PC-9 (cell line): ENCODE data around the gene RPS28. TPM values are rescaled to one million over a fixed set of nuclear protein-coding genes. Genes with fewer than 3 reads are reported as not detected.

Source experiments
- BruUV-seq: library from RNA; stranded (reverse); fragments of 400-500 nt; replicated peaks from 2 replicates; lab custom pipeline; 2021; lab: Mats Ljungman, UMichigan
- CTCF ChIA-PET: fragments of 300-600 bp; sonication (Branson Sonifier 250); formaldehyde crosslinking; loops from one replicate; lab custom pipeline; 2022; ENCODE audit warnings: antibody characterized with exemption; lab: Charles Lee
- POLR2A ChIA-PET: fragments of 300-600 bp; sonication (Branson Sonifier 250); formaldehyde crosslinking; loops from one replicate; lab custom pipeline; 2022; ENCODE audit warnings: antibody characterized with exemption; ENCODE audit not compliant: unreplicated experiment; lab: Charles Lee
- DNase-seq, 2 experiments: peaks; one replicate each; pipeline versions ENCODE4 v3.0.0 to v3.0.0-alpha.2; 2015 to 2022; ENCODE audit warnings: mixed read lengths in 1 of 2
- H2AFZ ChIP-seq: fragments of 200-600 bp; sonication (generic); 2 replicates; pipeline ENCODE4 v1.8.1; 2017; ENCODE audit warnings: antibody characterized with exemption
- H3F3A ChIP-seq: fragments of 200-600 bp; sonication (generic); 2 replicates; pipeline ENCODE4 v1.8.1; 2017; ENCODE audit warnings: antibody characterized with exemption, mild to moderate bottlenecking, low read depth; ENCODE audit not compliant: insufficient read depth
- H3K27ac ChIP-seq: fragments of 200-600 bp; sonication (generic); 2 replicates; pipeline ENCODE4 v1.6.1; 2016; ENCODE audit warnings: mixed run types
- H3K27me3 ChIP-seq: fragments of 200-600 bp; sonication (generic); 2 replicates; pipeline ENCODE4 v1.6.1; 2016; ENCODE audit warnings: low read depth, mixed run types; ENCODE audit not compliant: insufficient read depth
- H3K36me3 ChIP-seq: fragments of 200-600 bp; sonication (generic); 2 replicates; pipeline ENCODE4 v1.6.1; 2016; ENCODE audit warnings: low read depth, mixed run types
- H3K4me1 ChIP-seq: fragments of 200-600 bp; sonication (generic); replicated peaks from 2 replicates; pipeline ENCODE4 v1.6.1; 2016; ENCODE audit warnings: mixed run types; ENCODE audit not compliant: insufficient read depth
- H3K4me2 ChIP-seq: fragments of 200-600 bp; sonication (generic); 2 replicates; pipeline ENCODE4 v1.6.1; 2017; ENCODE audit warnings: mixed run types
- H3K4me3 ChIP-seq: fragments of 200-600 bp; sonication (generic); 2 replicates; pipeline ENCODE4 v1.6.1; 2016; ENCODE audit warnings: mixed run types
- H3K79me2 ChIP-seq: fragments of 200-600 bp; sonication (generic); 2 replicates; pipeline ENCODE4 v1.6.1; 2017; ENCODE audit warnings: low read depth, mixed run types
- H3K9me2 ChIP-seq: fragments of 200-600 bp; sonication (generic); 2 replicates; pipeline ENCODE4 v1.8.1; 2017; ENCODE audit warnings: mild to moderate bottlenecking; ENCODE audit not compliant: insufficient read depth
- H3K9me3 ChIP-seq: fragments of 200-600 bp; sonication (generic); 2 replicates; pipeline ENCODE4 v1.8.1; 2016; ENCODE audit warnings: low read depth; ENCODE audit not compliant: insufficient read depth
- H4K20me1 ChIP-seq: fragments of 200-600 bp; sonication (generic); 2 replicates; pipeline ENCODE4 v1.8.1; 2017; ENCODE audit not compliant: insufficient read depth
- CTCF ChIP-seq: fragments of 200-600 bp; sonication (generic); conservative IDR thresholded peaks from 2 replicates; pipeline ENCODE4 v1.6.1; 2017; ENCODE audit warnings: mixed run types, antibody characterized with exemption, mild to moderate bottlenecking, moderate library complexity
- EZH2 ChIP-seq: fragments of 200-600 bp; sonication (generic); IDR thresholded peaks from 2 replicates; pipeline ENCODE4 v1.8.0; 2017; ENCODE audit warnings: antibody characterized with exemption, low read depth
- intact Hi-C: fragments of 100-400 bp; cut with micrococcal nuclease; formaldehyde crosslinking; loops from one replicate; pipeline ENCODE4 v1.10.0; 2022; ENCODE audit not compliant: unreplicated experiment
- total RNA-seq: library from RNA; stranded (reverse); gene quantifications from 2 replicates; pipeline ENCODE4 v1.2.3, GENCODE V29; 2021

RPS28 gene
- total RNA-seq, 1 experiment from 2014 or later: 1,283 TPM

- Histone ChIP-seq H3K9me3 (no peaks in the 10 kb centered on the region), H3F3A (peaks cover 35% of the 10 kb centered on the region), H4K20me1 (peaks cover 5% of the 10 kb centered on the region; the same call in 1 of the 2 replicates), H3K36me3 (no peaks in the 10 kb centered on the region), H3K27me3 (no peaks in the 10 kb centered on the region), H3K27ac (no peak overlapping the region), H3K4me1 (peaks cover 58% of the 10 kb centered on the region), H2AFZ (no peak overlapping the region), H3K4me2 (no peak overlapping the region), H3K9me2 (no peaks in the 10 kb centered on the region), H3K4me3 (no peak overlapping the region), H3K79me2 (no peaks in the 10 kb centered on the region)
- intact Hi-C loops: loop anchor here (10.0 kb wide), 1 partner anchor 148 kb away; the partner anchor contains the start of gene PRAM1
- TF ChIP-seq EZH2: no peak
- TF ChIP-seq CTCF: no peak
- ChIA-PET POLR2A (interaction anchor here (0.6 to 1.1 kb wide), 2 partner anchors 33 to 56 kb away, joined by 3 to 4 read pairs; partner anchors contain the start of genes MARCHF2 and RAB11B), CTCF (no interaction called here)
- no TSS peak for BruUV-seq
- DNase-seq: no peak
These were observed 35.8 kb downstream of the RPS28 start for GRCh38 chr19:8357007-8357521.

GRCh38 chr19:8358948-8359347 lies 37.7 kb downstream of the RPS28 start:
- intact Hi-C loops: loop anchor here (10.0 kb wide), 1 partner anchor 146 kb away; the partner anchor contains the start of gene PRAM1
- BruUV-seq: no TSS peak
- Histone ChIP-seq H3K36me3 (no peaks in the 10 kb centered on the region), H3K9me2 (no peaks in the 10 kb centered on the region), H3K9me3 (no peaks in the 10 kb centered on the region), H3K79me2 (no peaks in the 10 kb centered on the region), H2AFZ (no peak overlapping the region), H3K4me3 (no peak overlapping the region), H3K27me3 (no peaks in the 10 kb centered on the region), H3K27ac (no peak overlapping the region), H3K4me1 (peaks cover 75% of the 10 kb centered on the region), H4K20me1 (no peaks in the 10 kb centered on the region), H3K4me2 (no peak overlapping the region), H3F3A (peaks cover 49% of the 10 kb centered on the region)
- ChIA-PET POLR2A (interaction anchor here (0.6 kb wide), 1 partner anchor 38 kb away, joined by 3 read pairs; the partner anchor contains the start of genes NDUFA7 and RPS28), CTCF (no interaction called here)
- TF ChIP-seq CTCF: no peak
- no peak for DNase-seq

GRCh38 chr19:8360196-8360595 lies 38.9 kb downstream of the RPS28 start:
- no TSS peak for BruUV-seq
- TF ChIP-seq CTCF: no peak
- TF ChIP-seq EZH2: no peak
- intact Hi-C loops: loop anchor here (10.0 kb wide), 1 partner anchor 95 kb away; no protein-coding TSS in a partner anchor
- Histone ChIP-seq H3F3A (peaks cover 41% of the 10 kb centered on the region), H3K4me2 (no peak overlapping the region), H3K27me3 (no peaks in the 10 kb centered on the region), H3K4me3 (no peak overlapping the region), H3K27ac (no peak overlapping the region), H3K9me3 (no peaks in the 10 kb centered on the region), H3K79me2 (no peaks in the 10 kb centered on the region), H4K20me1 (no peaks in the 10 kb centered on the region), H2AFZ (no peak overlapping the region), H3K36me3 (no peaks in the 10 kb centered on the region), H3K4me1 (peaks cover 63% of the 10 kb centered on the region), H3K9me2 (no peaks in the 10 kb centered on the region)
- ChIA-PET POLR2A (no interaction called here), CTCF (no interaction called here)
- DNase-seq: no peak
